GM19238 (cell line): ENCODE results near the gene SRRM5.
"Not testable (repeated sequence)": the region's sequence is repeated elsewhere in the genome, so short reads cannot be mapped to it uniquely, and the experiment has no call there.

Experiments used
- DNase-seq: peaks from one replicate; pipeline ENCODE4 v3.0.0; 2011; ENCODE audit warnings: low spot score; ENCODE audit not compliant: insufficient read length

Gene SRRM5

DNA sequence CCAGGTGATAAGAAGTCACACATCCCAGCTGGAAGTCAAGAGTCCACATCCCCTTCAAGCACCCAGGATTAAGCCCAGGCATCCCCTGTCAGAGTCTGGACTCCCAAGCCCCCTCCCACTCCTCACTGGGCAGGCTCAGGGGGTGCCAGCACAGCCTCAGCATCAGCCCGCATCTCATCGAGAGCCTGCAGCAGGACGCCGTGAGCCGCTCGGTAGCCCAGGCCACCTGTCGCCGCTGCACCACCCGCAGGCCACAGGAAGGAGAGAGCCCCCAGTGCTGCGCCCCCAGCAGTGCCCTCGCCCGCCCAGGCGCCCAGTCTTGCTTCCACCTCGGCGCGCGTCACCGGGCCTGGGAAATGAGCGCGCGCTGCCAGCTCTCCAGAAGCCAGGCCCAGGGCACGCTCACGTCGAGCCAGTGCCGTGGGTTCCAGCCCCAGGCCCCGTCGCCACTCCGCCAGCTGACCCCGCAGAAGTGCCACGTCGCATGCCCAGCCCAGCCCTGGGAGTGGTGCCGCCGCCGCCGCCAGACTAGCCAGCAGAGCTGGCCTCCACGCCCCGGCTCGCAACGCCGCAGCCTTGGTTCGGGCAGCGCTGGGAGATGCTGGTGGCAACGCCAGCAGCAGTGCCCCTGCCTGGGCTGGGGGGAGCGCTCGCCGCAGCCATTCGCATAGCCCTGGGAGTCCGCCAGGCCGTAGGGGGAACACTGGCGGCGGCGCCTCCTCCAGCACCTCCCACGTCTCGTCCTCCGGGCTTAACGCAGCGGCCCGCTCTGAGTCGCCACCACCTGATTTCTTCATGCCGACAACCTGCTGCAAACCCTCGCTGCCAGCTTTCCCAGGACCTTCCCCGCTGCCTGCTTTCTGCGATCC is 19.8 kb upstream of the SRRM5 start:
- DNase-seq, result no peak

GRCh38 chr19:43592800-43593350 is 19.0 kb upstream of the SRRM5 start:
- DNase-seq, result no peak

- no peak for DNase-seq
Measured at GRCh38 chr19:43594081-43594697, 17.7 kb upstream of the SRRM5 start.

- DNase-seq, result peak; percentile 62
Measured at GRCh38 chr19:43594710-43595604, 16.9 kb upstream of the SRRM5 start.

DNA sequence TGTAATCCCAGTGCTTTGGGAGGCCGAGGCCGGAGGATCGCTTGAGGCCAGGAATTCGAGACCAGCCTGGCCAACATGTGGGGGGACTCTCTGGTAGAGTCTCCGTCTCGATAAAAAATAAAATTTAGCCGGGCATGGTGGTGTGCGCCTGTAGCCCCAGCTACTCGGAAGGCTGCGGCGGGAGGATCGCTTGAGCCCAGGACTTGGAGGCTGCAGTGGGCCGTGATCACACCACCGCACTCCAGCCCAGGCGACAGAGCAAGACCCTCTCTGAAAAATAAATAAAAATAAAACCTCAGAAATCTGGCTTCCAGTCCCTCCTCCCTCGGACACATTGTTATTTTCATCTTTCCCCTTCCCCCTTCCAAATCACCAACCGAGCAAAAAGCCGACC is 16.3 kb upstream of the SRRM5 start:
- no peak for DNase-seq

DNA sequence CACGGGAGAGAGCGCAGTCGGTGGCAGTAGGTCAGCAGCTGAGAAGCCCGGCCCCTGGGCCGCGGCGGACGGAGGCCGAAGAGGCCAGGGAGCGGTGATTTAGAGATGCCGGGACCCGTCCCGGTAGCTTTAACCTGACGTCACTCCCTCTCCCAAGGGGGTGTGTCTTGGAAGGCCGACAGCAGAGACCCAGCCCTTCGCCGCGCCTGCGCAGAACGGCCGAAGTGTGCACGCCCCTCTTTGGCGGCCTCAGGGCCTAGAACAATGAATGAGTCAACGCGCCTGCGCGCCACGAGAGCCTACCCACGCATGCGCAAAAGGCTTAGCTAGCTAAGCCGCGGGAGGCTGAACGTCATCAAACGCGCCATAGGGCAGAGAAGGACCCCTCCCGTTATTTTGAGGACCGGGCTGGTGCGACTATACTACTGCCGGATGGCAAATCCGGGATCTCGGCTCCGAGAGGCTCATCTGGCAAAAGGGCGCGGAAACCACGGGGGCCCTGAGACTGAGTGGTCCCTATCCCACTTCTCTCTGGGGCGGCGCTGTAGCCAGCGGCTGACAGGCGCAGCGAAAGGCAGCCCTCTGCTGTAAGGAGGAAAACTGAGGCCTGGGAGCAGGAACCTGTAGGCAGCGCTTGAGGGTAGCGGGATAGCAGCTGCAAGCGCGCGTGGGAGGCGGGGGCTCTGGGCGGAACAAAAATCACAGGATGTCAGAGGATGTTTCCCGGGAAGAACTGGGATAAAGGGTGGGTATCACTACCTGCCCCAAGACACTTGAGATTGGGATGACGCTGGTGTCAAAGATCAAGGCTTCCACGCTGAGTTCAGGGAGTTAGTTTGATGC is 15.7 kb upstream of the SRRM5 start, which contains the start of the genes IRGQ and ZNF576:
Gene IRGQ (minus strand): TSS at position 136 of the 843 bp plus-strand sequence. CDS start 796 bp downstream, outside the sequence.
Gene ZNF576 (plus strand): TSS at position 597 of the 843 bp plus-strand sequence. CDS start 514 bp downstream, outside the sequence.
- peak; percentile 95 for DNase-seq

DNA sequence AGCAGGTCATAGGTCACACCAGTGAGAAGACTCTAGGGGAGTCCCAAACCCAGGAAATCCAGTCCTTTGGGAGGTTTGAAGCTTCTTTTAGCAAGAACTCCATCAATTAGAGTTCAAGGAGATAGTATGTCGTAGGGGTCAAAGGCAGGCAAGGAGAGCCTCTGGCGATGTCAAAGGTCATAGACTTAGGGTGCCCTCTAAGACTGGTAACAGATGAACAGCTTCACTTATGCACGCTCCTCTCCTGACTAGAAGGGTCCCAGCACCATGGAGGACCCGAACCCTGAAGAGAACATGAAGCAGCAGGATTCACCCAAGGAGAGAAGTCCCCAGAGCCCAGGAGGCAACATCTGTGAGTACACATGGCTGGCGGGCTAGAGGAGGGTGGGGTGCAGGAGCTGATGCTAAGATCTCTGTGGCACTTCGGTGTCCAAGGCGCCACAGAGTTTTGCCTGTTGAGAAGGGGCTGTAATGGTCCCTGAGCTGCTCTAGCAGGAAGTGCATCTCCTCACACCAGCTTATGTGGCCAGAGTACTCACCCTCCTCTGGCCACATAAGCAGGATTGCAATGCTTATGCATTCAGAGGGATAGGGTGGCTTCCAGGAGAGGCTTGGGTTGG is 14.9 kb upstream of the SRRM5 start:
- DNase-seq, result no peak

DNA sequence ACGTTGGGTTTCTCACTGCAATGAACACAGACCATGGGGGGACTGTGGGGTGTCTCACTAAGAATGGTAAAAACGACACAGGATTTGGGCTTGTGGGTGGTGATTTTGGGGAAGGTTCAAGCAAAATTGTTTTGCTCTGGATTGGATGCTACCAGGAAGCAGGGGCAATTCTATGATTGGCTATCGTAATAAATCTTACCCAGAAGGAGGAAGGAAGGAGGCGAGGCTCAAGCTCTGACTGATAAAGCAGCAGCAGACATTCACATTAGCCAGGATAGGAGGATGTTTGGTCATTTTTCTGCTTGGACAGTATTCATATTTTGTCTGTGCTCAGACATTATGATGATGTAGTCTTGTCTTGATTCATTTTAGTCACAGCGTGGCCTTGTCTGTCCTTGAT is 14.0 kb upstream of the SRRM5 start:
- DNase-seq, result no peak

GRCh38 chr19:43598445-43599240 is 13.2 kb upstream of the SRRM5 start:
- no peak for DNase-seq

DNA sequence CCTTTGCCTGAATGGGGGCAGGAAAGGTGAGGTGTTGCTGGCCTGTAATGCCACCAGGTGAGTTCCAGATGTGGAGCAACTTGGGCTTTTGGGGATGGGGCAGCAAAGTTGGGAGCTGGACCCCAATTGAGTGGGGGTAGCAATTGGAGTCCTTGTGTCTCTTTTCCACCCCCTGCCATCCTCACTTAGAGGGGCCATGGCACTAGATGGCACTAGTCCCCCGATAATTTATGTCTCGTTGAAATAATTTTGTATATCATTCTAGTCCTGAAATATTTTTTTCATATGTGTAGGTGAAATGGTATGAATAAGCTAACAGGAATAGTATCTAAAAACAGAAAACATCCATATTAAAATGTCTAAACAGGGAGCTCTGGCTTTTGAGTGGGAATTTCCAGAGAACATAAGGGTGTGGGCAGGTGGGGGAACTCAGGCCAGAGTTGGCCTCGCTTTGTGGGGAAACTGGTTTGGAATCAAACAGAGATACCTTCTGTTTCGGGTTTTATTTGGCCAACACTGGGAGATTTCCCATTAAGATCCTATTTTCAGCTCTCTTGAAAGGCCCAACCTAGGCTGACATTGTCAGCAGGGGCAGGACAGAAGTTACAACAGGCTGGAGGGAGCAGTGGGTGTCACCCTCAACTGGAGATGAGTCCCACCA is 12.1 kb upstream of the SRRM5 start:
- DNase-seq, result no peak

GRCh38 chr19:43600326-43600725 is 11.6 kb upstream of the SRRM5 start:
- not testable (repeated sequence) for DNase-seq

- no peak for DNase-seq
Measured at GRCh38 chr19:43605875-43606568, 5.9 kb upstream of the SRRM5 start.

GRCh38 chr19:43606569-43607229 is 5.2 kb upstream of the SRRM5 start:
- DNase-seq, result no peak

DNA sequence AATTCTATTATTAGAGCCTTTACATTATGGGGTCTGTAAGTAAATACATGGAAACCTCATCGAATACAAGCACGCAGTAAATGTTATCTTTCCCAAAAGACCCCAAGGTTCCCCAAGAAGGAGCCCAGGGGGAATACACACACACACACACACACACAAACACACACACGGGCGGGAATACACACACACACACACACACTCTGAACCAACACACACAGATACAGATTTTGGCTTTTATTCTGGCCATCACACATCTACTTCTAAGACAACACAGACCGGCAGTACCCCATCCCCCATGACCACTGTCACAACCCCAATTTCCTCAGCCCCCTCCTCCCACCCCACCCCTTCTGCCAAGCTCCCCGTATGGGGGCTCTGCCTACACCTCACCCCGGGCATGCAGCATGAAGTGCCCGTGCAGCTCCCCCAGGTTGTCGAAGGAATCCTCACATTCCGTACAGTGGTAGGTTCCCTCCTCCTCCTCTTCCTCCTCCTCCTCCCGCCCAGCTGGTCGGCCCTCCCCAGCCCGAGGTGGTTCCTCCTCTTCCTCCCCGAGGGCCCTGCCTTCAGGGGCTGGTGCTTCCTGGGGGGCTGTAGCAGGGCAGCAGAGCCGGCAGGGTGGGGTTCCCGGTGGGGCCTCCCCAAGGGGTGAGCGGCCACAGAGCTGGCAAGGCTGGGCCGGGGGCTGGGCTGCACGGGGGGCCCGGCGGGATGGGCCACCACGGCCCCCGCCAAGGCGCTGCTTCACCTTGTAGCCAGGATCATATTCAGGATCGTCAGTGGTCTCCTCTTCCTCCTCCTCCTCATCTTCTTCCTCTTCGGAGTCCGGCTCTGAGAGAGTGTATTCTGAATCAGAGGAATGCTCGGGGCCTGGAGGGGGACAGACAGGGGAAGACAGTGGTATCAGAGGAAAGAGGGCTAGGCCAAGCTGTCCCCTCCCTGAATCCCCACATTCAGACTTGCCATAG is 4.4 kb upstream of the SRRM5 start:
- no peak for DNase-seq

DNA sequence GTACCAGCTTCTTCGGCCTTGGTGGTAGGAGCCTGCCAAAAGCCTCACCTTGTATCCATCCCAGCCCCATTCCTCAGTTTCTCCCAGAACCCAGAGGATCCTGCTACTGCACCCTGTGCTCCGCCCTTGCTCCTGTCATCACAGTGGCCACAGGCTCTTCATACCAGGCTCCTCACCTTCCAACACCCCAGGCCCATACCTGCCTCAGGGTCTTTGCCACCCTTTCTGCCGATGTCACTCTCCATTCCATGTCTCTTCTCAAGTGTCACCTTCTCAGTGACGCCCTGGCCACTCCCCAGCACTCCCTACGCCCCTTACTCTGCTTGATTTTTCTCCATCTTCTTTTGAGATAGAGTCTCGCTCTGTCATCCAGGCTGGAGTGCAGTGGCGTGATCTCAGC is 2.0 kb upstream of the SRRM5 start:
- DNase-seq, result no peak

DNA sequence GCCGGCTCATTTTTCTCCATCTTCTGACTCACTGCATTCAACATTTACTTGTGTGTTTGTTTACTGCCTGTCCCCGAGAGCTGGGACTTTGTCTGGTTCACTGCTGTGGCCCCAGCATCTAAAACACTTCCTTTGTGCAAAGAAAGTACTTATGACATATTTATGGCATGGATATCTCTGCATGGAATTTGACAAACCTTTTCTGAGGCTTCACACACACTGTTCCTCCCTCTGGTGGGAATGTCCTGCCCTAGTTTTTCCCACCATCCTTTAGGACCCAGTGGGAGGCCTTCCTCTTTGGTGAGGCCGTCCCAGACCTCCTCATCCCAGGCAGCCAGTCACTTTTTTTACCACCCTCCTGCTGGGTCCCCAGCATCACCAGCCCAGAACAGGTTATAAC is 1.4 kb upstream of the SRRM5 start:
- DNase-seq, result no peak
